ENCODE measurements around the gene HGFAC.

DNA sequence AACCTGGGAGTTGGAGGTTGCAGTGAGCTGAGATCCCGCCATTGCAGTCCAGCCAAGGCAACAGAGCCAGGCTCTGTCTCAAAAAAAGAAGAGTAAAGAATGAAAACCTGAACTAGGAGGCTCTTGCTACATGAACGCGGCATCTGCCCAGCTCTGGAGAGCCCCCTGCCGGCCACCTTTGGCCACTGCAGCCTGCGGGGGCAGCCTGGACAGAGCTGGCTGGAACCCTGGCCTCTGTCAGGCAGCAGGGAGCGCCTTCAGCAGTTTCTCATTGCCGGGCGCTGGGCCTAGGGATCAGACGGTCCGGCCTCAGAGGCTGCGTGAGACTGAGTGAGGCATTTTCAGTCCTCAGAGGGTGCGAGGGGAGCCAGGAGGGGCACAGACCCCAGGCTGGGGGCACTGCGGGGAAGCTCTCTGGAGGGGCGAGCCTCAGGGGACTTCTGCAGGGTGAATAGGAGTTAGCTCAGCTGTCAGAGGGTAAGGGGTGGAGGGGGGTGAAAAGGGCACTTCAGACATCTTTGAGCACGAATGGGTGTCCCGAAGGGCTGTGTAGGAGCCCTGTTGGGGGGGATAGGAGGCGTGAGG is 38.9 kb downstream of the HGFAC start:
- TF ChIP-seq, protein P1, sequence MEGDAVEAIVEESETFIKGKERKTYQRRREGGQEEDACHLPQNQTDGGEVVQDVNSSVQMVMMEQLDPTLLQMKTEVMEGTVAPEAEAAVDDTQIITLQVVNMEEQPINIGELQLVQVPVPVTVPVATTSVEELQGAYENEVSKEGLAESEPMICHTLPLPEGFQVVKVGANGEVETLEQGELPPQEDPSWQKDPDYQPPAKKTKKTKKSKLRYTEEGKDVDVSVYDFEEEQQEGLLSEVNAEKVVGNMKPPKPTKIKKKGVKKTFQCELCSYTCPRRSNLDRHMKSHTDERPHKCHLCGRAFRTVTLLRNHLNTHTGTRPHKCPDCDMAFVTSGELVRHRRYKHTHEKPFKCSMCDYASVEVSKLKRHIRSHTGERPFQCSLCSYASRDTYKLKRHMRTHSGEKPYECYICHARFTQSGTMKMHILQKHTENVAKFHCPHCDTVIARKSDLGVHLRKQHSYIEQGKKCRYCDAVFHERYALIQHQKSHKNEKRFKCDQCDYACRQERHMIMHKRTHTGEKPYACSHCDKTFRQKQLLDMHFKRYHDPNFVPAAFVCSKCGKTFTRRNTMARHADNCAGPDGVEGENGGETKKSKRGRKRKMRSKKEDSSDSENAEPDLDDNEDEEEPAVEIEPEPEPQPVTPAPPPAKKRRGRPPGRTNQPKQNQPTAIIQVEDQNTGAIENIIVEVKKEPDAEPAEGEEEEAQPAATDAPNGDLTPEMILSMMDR (IDR thresholded peaks at IDR 0.05; ENCODE audit: low read depth, low read length, poor library complexity, severe bottlenecking): peak; percentile 95
- no peak for TF ChIP-seq EZH2phosphoT487 (IDR thresholded peaks at IDR 0.05; ENCODE audit: borderline replicate concordance, low read length)
